AG09309 (cell line): Measurements from ENCODE around the gene PHF19.

Experiments
- DNase-seq: peaks from one replicate; pipeline ENCODE4 v3.0.0-alpha.2; 2010; ENCODE audit warnings: low read depth
- H3K4me3 ChIP-seq: 2 replicates; pipeline ENCODE4 v1.5.1; 2011; ENCODE audit warnings: mild to moderate bottlenecking, low read depth, low read length, moderate library complexity; ENCODE audit not compliant: control insufficient read depth
- TF ChIP-seq, protein P1 (sequence below): IDR thresholded peaks from 2 replicates; pipeline ENCODE4 v1.5.1; 2011; ENCODE audit warnings: mild to moderate bottlenecking, low read depth, low read length, inconsistent platforms; ENCODE audit not compliant: insufficient read depth, control insufficient read depth; ENCODE audit errors: missing control alignments

PHF19 gene

DNA sequence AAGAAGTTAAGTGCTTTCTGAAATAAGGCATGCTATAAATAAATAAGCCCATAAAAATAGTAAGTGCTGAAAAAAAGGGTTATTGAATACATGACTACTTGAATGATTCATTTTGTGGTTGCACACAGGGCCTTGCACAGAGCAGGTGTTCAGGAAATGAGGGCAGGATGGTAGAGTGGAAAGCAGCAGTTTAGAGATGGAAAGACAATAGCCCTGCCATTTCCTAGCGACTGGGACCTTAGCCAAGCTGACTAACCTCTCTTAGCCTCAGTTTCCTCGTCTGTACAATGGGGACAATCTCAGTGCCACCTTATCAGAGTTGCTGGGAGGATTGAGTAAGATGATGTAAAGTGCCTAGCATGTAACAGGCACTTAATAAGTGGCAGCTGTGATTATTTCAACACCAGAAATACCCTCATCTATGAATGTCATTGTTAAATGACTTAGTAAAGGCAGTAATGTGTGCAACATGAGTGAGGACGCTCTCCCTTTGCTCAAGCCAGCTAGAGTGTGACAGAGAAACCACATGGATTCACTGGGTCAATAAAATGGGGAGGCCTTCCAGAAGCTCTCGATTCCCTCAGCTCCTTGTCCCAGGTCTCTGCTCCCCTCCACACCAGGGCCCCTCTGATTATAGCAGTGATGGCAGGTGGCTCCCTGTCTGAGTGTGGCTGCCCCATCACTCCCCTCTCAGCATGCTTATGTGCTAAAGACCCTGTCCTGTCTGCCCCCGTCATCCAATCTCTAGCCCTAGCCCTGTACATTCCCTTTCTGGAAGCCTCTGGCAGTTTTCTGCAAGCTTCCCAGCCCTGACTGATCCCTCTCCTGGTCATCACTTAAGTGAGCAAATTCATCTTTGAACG is 16.0 kb upstream of the PHF19 start:
- TF ChIP-seq, protein P1, sequence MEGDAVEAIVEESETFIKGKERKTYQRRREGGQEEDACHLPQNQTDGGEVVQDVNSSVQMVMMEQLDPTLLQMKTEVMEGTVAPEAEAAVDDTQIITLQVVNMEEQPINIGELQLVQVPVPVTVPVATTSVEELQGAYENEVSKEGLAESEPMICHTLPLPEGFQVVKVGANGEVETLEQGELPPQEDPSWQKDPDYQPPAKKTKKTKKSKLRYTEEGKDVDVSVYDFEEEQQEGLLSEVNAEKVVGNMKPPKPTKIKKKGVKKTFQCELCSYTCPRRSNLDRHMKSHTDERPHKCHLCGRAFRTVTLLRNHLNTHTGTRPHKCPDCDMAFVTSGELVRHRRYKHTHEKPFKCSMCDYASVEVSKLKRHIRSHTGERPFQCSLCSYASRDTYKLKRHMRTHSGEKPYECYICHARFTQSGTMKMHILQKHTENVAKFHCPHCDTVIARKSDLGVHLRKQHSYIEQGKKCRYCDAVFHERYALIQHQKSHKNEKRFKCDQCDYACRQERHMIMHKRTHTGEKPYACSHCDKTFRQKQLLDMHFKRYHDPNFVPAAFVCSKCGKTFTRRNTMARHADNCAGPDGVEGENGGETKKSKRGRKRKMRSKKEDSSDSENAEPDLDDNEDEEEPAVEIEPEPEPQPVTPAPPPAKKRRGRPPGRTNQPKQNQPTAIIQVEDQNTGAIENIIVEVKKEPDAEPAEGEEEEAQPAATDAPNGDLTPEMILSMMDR = no peak
- peak; percentile 49 for DNase-seq
- no peak overlapping the region for H3K4me3 ChIP-seq

DNA sequence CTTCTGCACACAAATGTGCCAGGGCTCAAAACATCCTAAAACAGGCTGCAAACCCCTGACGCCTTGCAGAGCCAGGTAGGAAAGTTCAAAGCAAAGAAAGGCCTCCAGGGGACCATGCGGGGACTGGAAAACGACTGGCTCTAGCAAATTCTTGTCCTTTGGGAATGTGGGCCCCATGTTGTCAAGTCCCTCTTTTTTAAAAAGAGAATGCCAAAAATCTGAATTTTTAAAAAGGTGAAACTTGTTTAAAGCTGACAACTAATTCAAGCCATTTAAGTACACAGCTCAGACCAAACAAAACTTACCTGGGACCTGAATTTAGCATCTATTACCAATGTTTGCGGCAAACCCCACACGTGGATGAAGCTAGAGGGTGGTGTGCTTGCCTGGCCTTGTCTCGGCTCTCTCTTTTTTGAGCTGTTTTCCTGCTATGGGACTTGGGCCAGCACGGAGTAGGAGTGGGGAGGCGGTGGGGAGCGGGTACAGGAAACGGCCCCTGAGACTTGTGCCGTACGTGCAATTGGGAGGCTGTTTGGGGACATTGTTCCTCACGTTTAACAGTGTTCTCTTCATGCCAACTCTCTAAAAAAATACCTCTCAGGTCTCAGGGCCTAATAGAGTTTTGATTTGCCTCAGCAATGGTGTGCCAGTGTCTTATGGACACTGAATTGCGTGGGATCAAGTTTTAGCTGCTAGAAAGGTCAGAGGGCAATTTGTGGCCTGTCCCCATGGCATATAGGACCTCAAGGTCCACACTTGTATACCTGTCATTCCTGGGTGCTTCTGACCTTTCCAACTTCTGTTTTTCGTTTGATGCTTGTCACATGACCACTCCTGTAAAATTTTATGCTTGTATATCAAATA is 15.1 kb upstream of the PHF19 start:
- no peak for DNase-seq
- no peak overlapping the region for H3K4me3 ChIP-seq
- TF ChIP-seq, protein P1 = no peak

DNA sequence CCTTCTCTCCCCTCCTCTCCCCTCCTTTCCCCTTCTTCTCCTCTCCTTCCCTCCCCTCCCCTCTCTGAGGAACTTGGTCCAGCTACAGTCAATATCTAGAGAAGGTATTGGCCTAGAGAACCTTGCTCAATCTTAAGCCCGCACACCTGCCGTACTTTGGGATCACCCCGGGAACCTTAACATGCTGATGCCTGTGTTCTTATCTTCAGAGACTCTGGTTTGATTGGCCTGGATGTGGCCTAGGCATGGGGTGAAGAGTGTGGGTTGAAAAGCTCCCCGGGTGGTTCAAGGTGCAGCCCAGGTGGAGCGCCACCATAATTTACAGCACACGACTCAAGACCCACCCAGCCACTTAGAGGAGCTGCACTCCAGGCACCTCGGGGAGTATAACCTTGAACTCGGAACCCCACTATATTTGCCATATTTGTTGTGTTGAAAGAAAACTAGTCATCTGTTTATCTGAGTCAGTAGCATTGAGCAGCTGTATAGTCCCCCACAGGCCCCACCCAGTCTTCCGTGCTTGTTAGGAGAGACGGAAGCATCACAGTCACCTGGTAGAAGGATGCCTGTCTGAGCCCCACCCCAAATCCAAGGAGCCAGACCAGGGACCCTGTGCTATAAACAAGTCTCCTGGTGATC is 14.4 kb upstream of the PHF19 start:
- no peak overlapping the region for H3K4me3 ChIP-seq
- TF ChIP-seq, protein P1 = no peak
- no peak for DNase-seq

DNA sequence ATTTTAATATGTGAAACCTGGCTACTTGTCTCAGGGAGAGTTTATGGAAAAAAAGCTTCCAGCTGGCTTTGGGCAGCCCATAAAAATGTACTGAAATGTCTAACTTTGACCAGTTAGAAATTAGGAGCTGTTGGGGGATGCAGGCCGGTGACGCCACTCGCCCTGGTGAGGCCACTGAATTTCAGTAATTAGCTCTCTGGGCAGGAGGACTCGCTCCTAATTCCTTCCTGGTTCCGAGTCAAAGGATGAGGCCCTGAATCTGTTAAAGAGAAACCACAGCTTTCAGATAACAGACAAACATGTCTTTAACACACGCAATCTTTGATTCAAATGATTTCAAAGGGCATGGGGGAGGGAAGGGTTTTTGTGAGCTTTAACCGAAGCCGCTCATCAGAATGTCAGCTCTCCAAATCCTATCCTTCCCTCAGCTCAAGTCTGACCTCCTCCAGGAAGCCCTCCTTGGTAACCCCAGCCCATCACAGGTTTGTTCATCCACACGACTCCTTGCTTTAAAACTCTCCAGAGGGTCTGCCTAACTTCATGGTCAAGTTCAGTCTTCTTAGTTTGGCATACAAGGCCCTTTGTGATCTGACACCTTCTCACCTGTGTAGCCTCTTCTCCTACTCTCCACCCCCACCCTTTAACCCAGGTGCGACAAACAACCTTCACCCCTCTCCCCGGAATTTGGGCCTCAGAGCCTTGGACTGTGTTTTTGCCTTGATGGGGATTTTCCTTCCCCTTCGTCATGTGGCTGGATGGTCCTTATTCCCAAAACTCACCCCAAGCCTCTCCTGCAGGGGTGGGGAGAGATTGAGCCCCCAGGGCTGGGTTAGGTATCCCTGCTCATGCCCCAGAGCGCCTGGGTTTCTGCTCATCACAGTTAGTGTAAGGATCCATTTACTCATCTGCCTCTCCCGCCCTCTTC is 13.6 kb upstream of the PHF19 start:
- DNase-seq = no peak
- H3K4me3 ChIP-seq = no peak overlapping the region
- TF ChIP-seq, protein P1 = no peak

DNA sequence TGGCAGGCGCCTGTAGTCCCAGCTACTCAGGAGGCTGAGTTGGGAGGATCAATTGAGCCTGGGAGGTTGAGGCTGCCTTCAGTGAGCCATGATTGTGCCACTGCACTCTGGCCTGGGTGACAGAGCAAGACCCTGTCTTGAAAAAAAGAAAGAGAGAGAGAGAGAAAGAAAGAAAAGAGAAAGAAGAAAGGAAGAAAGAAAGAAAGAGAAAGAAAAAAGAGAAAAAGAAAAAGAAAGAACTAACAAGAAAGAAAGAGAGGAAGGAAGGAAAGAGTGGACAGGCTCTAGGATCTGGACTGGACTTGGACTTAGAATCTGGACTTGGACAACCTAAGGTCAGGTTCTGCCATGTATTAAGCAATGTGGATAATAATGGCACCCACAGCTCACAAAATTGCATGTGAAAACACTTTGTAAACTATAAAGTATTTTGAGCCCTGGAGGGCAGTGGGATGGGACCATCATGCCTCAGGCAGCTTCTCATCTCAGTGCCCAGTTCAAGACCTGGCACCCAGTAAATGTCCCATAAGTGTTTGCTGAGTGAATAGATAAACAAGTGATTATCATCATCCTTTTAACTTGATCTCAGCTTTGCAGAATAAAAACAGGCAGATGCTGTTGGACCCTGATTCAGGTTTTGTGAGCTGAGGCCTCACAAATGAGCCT is 12.8 kb upstream of the PHF19 start:
- no peak overlapping the region for H3K4me3 ChIP-seq
- TF ChIP-seq, protein P1 = no peak
- no peak for DNase-seq
